ENCODE results near the gene SUPT20HL2. TPM values are rescaled to one million over a fixed set of nuclear protein-coding genes. Genes with fewer than 3 reads are reported as not detected.
"Not testable (repeated sequence)": the region's sequence is repeated elsewhere in the genome, so short reads cannot be mapped to it uniquely, and the experiment has no call there.

The SUPT20HL2 gene
- polyA plus RNA-seq, 6 donors from 2014 or later, result not detected

- H3K9me3 Mint-ChIP-seq, result peaks cover 0 to 13% (median 6%) of the 10 kb centered on the region in 7 donors
- peaks cover 0 to 14% (median 0%) of the 10 kb centered on the region in 3 donors for H3K27me3 Mint-ChIP-seq
- no peaks in the 10 kb centered on the region for H3K4me1 Mint-ChIP-seq
- no peak overlapping the region for H3K4me3 Mint-ChIP-seq
- no peak overlapping the region for H3K27ac Mint-ChIP-seq
- H3K36me3 Mint-ChIP-seq, result peaks cover 0 to 8% of the 10 kb centered on the region in 2 donors
- DNase-seq (no peak), ATAC-seq (ENCODE audit: low read depth in 2 of 2) (no peak)
These were observed 19.0 kb upstream of the SUPT20HL2 start for GRCh38 chrX:24332878-24333277.

GRCh38 chrX:24325231-24325630 lies 11.4 kb upstream of the SUPT20HL2 start:
- H3K4me1 Mint-ChIP-seq, result no peaks in the 10 kb centered on the region

GRCh38 chrX:24321741-24322395 lies 8.0 kb upstream of the SUPT20HL2 start:
- no peak overlapping the region for H3K27ac Mint-ChIP-seq
- no peak for ATAC-seq (ENCODE audit: low read depth in 2 of 2)
- peaks cover 0 to 5% (median 0%) of the 10 kb centered on the region in 7 donors for H3K9me3 Mint-ChIP-seq
- H3K36me3 Mint-ChIP-seq, result no peaks in the 10 kb centered on the region
- peaks cover 12 to 27% (median 15%) of the 10 kb centered on the region in 3 donors for H3K27me3 Mint-ChIP-seq
- H3K4me1 Mint-ChIP-seq, result no peaks in the 10 kb centered on the region
- DNase-seq, result no peak
- H3K4me3 Mint-ChIP-seq, result no peak overlapping the region

More at GRCh38 chrX:24325231-24325630, 11.4 kb upstream of the SUPT20HL2 start:
- H3K4me3 Mint-ChIP-seq, result no peak overlapping the region
- H3K27ac Mint-ChIP-seq, result no peak overlapping the region
- peaks cover 0 to 5% (median 0%) of the 10 kb centered on the region in 7 donors for H3K9me3 Mint-ChIP-seq
- H3K27me3 Mint-ChIP-seq, result peaks cover 10 to 25% (median 11%) of the 10 kb centered on the region in 3 donors
- H3K36me3 Mint-ChIP-seq, result no peaks in the 10 kb centered on the region
- no peak for ATAC-seq (ENCODE audit: low read depth in 2 of 2)
- DNase-seq, result no peak

- Mint-ChIP-seq H3K4me3 (no peak overlapping the region), H3K27me3 (peaks cover 3 to 8% (median 6%) of the 10 kb centered on the region in 3 donors), H3K27ac (no peak overlapping the region), H3K9me3 (peaks cover 0 to 2% (median 0%) of the 10 kb centered on the region in 7 donors), H3K4me1 (no peaks in the 10 kb centered on the region), H3K36me3 (no peaks in the 10 kb centered on the region)
- ATAC-seq (ENCODE audit: low read depth in 2 of 2) (no peak), DNase-seq (no peak)
These were observed 3.7 kb upstream of the SUPT20HL2 start for GRCh38 chrX:24317567-24317966.

GRCh38 chrX:24316111-24316510 lies 2.2 kb upstream of the SUPT20HL2 start:
- Mint-ChIP-seq H3K4me3 (no peak overlapping the region), H3K36me3 (no peaks in the 10 kb centered on the region), H3K4me1 (no peaks in the 10 kb centered on the region), H3K27me3 (peaks cover 3 to 8% (median 6%) of the 10 kb centered on the region in 3 donors), H3K9me3 (peaks cover 0 to 2% (median 0%) of the 10 kb centered on the region in 7 donors), H3K27ac (no peak overlapping the region)
- DNase-seq (no peak), ATAC-seq (ENCODE audit: low read depth in 2 of 2) (no peak)

- not testable (repeated sequence) for H3K27ac Mint-ChIP-seq; H3K36me3 Mint-ChIP-seq; H3K4me3 Mint-ChIP-seq; H3K4me1 Mint-ChIP-seq; H3K9me3 Mint-ChIP-seq; ATAC-seq (ENCODE audit: low read depth in 2 of 2); DNase-seq
- H3K27me3 Mint-ChIP-seq, result peaks cover 0 to 23% (median 5%) of the 10 kb centered on the region in 3 donors
These were observed 1.6 kb downstream of the SUPT20HL2 start for GRCh38 chrX:24312249-24312607.

GRCh38 chrX:24311507-24312248 lies 2.2 kb downstream of the SUPT20HL2 start:
- H3K9me3 Mint-ChIP-seq; H3K27ac Mint-ChIP-seq; H3K4me1 Mint-ChIP-seq; H3K4me3 Mint-ChIP-seq; ATAC-seq (ENCODE audit: low read depth in 2 of 2); DNase-seq; H3K36me3 Mint-ChIP-seq: not testable (repeated sequence)
- H3K27me3 Mint-ChIP-seq, result peaks cover 0 to 28% (median 5%) of the 10 kb centered on the region in 3 donors

- not testable (repeated sequence) for ATAC-seq (ENCODE audit: low read depth in 2 of 2); DNase-seq; H3K4me1 Mint-ChIP-seq; H3K27ac Mint-ChIP-seq; H3K36me3 Mint-ChIP-seq; H3K9me3 Mint-ChIP-seq
- peak overlapping the region in 1 of 8 donors; percentile 42 for H3K4me3 Mint-ChIP-seq
- peaks cover 0 to 34% (median 5%) of the 10 kb centered on the region in 3 donors for H3K27me3 Mint-ChIP-seq
These were observed 3.0 kb downstream of the SUPT20HL2 start for GRCh38 chrX:24310916-24311315.

- not testable (repeated sequence) for H3K27ac Mint-ChIP-seq; H3K4me1 Mint-ChIP-seq; H3K4me3 Mint-ChIP-seq; H3K9me3 Mint-ChIP-seq; H3K36me3 Mint-ChIP-seq; ATAC-seq (ENCODE audit: low read depth in 2 of 2); DNase-seq
- H3K27me3 Mint-ChIP-seq, result peaks cover 0 to 34% (median 5%) of the 10 kb centered on the region in 3 donors
These were observed 4.1 kb downstream of the SUPT20HL2 start for GRCh38 chrX:24309580-24310374.

GRCh38 chrX:24308803-24309202 lies 5.1 kb downstream of the SUPT20HL2 start:
- H3K4me1 Mint-ChIP-seq; H3K27ac Mint-ChIP-seq; H3K4me3 Mint-ChIP-seq; H3K9me3 Mint-ChIP-seq; H3K36me3 Mint-ChIP-seq; DNase-seq; ATAC-seq (ENCODE audit: low read depth in 2 of 2): not testable (repeated sequence)
- H3K27me3 Mint-ChIP-seq, result peaks cover 0 to 34% (median 5%) of the 10 kb centered on the region in 3 donors

- no peak overlapping the region for H3K4me3 Mint-ChIP-seq
- H3K4me1 Mint-ChIP-seq, result peaks cover 0 to 3% (median 0%) of the 10 kb centered on the region in 3 donors
- H3K36me3 Mint-ChIP-seq, result no peaks in the 10 kb centered on the region
- H3K27ac Mint-ChIP-seq, result no peak overlapping the region
- H3K27me3 Mint-ChIP-seq, result peaks cover 0 to 44% (median 5%) of the 10 kb centered on the region in 3 donors
- DNase-seq (no peak), ATAC-seq (ENCODE audit: low read depth in 2 of 2) (no peak)
- no peaks in the 10 kb centered on the region for H3K9me3 Mint-ChIP-seq
These were observed 7.4 kb downstream of the SUPT20HL2 start for GRCh38 chrX:24306440-24306839.

- no peaks in the 10 kb centered on the region for H3K36me3 Mint-ChIP-seq
- ATAC-seq (ENCODE audit: low read depth in 2 of 2) (no peak), DNase-seq (no peak)
- H3K27ac Mint-ChIP-seq, result no peak overlapping the region
- no peak overlapping the region for H3K4me3 Mint-ChIP-seq
- H3K9me3 Mint-ChIP-seq, result no peaks in the 10 kb centered on the region
- H3K4me1 Mint-ChIP-seq, result peaks cover 0 to 3% (median 0%) of the 10 kb centered on the region in 3 donors
- H3K27me3 Mint-ChIP-seq, result peaks cover 0 to 44% (median 5%) of the 10 kb centered on the region in 3 donors
These were observed 8.0 kb downstream of the SUPT20HL2 start for GRCh38 chrX:24305905-24306304.

- ATAC-seq (ENCODE audit: low read depth in 2 of 2) (no peak), DNase-seq (no peak)
- Mint-ChIP-seq H3K27me3 (peaks cover 0 to 18% (median 0%) of the 10 kb centered on the region in 3 donors), H3K9me3 (peaks cover 0 to 1% (median 0%) of the 10 kb centered on the region in 7 donors), H3K36me3 (no peaks in the 10 kb centered on the region), H3K27ac (no peak overlapping the region), H3K4me3 (no peak overlapping the region), H3K4me1 (no peaks in the 10 kb centered on the region)
These were observed 12.1 kb downstream of the SUPT20HL2 start for GRCh38 chrX:24301806-24302205.
